Bone marrow (tissue), 2 donors: ENCODE data around the gene DGKE.

Source experiments
- DNase-seq, 2 donors: peaks; one replicate each; lab custom pipeline; 2025; lab: John Stamatoyannopoulos, UW

The DGKE gene

DNA sequence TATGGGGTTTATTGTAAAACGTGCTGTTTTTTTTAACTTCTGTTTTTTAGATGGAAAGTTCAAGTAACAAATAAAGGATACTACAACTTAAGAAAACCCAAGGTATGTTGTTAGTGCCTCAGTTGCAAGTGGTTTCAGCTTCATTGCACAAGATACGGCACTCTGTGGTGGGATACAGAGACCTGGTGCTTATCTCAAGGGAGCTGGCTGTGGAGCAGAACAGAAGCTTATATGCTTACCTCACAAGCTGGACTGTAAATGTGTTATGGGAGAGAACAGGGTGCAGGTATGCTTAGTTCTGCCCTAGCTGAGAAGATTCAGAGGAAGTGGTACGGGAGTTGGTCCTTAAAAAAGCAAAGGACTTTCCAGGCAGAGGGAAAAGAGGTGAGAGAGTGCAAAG lies 15.2 kb downstream of the DGKE start:
- no peak for DNase-seq

DNA sequence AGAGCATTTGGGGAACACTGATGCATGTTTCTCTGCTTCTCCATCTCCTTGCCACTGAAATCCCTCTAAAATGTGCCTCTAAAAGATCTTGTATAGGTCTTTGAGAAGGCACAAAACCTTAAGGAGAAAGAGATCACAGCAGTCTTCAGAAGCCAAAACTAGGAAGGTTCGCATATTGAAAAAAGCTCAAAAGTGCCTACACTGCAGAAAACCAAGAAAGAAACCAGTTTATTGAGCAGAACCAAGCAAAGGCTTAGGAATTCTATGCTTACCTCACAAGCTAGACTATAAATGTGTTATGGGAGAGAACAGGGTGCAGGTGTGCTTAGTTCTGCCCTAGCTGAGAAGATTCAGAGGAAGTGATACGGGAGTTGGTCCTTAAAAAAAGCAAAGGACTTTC lies 16.6 kb downstream of the DGKE start:
- DNase-seq = no peak

DNA sequence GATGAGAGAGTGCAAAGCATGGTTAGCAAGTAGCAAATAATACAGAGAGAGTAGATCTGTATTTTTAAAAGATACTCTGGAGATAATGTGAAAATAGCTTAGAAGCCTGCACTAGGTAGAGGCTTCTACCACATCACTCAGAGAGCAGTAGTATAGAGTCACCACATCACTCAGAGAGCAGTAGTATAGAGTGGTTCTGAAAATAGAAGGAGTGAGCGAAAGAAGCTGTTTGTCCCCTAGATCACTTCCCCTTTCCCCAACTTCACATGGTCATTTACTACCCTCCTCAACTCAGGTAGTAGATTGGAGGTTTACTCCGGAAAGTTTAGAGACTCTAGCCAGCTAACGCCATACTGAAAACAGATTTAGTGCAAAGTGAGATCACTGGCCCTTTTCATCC lies 17.1 kb downstream of the DGKE start:
- no peak for DNase-seq

DNA sequence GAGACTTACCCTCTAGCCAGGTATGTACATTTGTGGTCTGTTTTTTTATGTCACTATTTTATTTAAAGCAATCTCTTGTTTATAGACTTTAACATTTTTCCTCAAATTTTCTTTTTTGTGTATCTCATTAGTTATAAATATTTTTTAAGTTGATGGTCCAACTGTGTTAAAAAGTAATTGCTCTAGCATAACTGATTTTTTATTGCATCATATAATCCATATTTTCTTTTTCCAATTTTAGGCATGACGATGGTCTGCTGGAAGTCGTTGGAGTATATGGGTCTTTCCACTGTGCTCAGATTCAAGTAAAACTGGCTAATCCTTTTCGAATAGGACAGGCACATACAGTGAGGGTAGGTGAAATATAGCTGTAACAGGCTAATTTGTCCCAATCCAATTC lies 27.9 kb downstream of the DGKE start:
- no peak for DNase-seq

DNA sequence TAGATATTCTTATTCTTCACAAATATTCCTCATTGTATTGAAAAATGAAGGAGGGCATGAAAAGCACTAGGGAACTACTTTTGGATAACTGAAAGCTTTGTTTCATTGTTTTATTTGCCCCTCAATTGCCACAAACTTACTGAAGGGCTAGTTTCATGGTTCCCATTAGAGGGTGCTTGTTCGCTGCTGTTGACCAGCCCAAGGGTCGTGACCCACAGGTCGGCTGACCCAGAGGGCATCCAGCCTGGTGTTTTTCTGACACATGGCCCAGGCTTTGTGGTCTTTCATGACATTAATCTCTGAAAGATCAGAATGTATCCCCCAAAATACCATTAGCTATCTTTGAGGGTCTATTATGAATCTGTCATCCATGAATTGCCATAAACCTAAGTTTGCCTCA lies 30.0 kb downstream of the DGKE start:
- DNase-seq = no peak

DNA sequence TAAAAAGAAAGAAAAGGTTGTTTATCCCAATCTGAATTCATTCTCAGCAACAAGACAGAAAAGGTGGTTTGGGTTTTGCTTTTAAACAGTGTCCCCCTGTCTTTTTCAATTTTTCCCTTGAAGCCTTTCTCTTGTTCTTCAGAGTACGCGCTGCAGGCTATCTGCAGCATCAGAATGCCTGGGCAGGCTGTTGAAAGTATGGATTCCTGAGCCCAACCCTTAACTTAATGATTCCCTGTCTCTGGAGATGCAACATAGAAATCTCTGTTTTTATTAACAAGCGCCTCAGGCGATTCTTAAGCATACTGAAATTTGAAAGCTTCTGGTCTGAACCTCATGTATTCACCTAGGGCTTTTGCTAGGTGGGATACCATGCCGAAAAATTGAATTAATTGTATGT lies 32.1 kb downstream of the DGKE start:
- no peak for DNase-seq

DNA sequence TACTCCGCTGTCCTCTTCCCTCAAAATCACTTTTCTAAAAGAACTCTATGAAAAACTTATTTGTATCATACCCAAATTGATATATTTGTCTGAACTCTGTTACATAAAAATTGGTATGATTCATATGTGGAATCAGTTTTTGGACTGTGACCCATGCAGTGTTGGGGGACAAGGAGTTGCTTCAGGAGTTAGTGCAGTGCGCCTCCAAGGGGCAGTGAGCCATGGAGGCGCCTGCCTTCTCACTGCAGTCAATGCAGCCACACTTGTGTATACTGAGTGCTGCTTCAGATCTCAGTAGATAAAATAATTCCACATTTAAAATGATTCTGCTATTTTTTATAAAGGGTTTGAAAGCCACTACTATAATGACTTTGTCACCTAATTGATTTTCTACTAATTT lies 32.5 kb downstream of the DGKE start:
- DNase-seq = no peak

DNA sequence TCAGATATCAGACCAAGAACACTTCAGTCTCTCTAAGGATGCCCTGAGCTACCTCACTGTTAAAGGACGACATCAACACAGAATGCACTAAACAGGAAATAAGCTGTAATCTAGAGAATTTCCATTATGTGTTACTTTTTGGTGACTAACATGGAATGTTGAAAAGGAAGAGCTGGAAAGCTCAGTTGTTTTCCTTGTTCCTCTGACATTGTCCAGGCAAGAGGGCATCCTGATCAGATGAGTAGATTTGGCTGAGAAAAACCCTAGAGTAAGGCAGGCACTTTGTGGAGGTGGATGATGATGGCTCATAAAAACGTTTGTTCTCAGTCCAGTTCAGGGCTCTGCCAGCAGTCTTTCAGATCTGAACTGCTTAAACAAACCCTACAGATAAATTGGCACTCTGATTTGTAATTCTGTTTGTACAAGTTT lies 34.0 kb downstream of the DGKE start:
- DNase-seq = no peak

DNA sequence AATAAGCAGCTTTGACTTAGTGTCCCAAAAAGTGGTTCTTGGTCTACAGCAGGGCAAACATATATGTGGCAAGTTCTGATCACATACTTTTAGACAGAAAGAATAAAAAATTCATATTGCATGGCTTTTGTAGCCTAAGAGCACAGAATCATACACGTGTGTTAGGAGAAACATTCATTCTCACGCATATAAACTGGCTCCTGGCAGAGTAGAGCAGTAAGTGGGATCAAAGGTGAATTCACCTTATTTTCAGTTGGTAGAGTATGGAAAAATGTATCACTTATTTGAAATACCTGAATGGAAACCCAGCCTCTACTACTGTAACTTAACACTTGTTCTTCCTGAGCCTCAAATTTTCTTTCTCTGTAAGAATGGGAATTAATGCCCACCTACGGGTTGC lies 34.8 kb downstream of the DGKE start:
- DNase-seq = no peak

DNA sequence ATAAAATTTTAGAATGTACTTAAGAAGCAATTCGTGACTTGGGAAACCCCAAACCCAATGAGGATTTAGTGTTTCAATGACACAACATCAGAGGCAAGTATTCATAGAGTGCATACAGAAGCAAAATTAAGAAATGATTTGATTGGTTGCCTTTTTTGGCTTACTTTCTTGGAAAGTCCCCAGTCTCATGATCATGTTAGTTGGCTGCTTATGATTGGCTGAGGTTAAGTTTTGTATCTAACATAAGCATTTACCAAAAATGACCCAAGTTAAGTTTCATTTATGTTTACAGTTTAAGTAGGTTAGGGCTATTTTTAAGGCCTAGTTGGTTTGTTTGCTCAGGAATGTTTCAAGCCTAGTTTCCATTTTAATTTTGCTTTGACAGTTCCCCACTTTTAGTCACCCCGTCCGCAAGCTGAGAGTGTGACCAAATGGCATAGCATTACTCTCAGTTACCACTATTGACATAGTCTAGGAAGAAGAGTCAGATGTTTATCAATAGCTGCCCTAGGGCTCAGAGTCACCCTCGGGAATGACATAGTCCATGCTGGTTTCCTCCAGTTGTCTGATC lies 36.2 kb downstream of the DGKE start:
- DNase-seq = no peak

DNA sequence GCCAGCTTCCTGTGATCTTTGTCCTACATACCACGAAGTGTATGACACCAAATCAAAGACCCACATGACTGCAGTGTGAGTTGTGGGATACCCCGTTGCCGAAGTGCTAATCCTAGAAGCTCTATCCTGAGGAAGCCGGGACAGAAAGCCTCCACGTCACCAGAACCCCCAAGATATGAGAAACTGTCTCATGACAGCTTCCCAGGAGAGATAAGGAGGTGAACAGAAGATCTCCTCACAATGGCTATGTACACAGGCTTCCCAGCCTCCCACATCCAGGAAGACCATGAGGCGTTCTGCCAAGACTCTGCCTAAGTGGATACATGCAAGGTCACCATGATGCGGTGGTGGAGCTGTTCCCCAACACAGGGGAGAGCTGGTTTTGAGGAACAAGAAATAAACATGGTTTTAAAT lies 42.8 kb downstream of the DGKE start:
- DNase-seq = no peak

DNA sequence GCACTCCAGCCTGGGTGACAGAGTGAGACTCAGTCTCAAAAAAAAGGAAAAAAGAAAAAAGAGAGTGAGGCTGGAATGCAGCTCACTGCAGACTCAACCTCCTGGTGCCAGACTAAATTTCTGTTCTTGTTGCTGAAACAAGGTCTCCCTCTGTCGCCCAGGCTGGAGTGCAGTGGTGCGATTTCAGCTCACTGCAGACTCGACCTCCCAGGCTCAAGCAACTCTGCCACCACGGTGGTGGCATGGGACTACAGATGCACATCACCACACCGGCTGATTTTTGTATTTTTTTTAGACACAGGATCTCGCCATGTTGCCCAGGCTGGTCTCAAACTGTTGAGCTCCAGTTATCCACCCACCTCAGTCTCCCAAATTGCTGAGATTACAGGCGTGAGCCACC lies 45.3 kb downstream of the DGKE start:
- DNase-seq = no peak

DNA sequence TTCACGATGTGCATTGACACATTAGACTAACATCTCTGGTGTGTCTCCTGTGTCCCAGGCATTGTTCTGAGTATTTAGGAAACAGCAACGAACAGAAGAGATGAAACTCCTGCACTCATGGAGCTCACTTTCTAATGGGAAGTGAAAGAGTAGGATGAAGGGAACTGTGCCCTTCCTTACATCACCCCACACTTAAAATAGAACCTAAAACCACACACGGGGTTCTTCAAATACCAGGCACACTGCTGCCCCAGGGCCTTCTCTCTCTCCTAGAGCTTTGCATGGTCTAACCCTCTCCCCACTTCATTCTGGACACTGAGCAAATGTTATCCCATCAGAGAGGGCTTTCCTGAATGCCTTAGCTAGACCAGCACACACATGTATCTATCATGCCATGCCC lies 46.2 kb downstream of the DGKE start:
- DNase-seq = no peak

DNA sequence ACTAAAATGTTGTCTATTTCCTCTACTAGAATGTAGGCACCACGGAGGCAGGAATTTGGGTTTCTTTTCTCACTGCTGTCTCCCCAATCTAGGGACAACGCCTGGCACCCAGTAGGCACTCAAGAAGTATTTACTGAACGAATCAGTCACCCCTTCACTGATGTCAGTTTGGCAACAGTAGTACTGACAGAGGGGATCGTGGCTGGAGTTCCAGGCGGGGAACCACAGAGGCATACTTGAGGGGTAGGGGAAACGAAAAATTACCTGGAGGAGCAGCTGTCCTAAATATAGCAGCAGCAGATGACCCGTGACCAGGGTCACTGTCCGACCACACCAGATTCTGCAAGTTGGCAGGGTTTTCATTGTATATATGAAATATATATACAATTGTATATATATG lies 46.6 kb downstream of the DGKE start:
- no peak for DNase-seq

DNA sequence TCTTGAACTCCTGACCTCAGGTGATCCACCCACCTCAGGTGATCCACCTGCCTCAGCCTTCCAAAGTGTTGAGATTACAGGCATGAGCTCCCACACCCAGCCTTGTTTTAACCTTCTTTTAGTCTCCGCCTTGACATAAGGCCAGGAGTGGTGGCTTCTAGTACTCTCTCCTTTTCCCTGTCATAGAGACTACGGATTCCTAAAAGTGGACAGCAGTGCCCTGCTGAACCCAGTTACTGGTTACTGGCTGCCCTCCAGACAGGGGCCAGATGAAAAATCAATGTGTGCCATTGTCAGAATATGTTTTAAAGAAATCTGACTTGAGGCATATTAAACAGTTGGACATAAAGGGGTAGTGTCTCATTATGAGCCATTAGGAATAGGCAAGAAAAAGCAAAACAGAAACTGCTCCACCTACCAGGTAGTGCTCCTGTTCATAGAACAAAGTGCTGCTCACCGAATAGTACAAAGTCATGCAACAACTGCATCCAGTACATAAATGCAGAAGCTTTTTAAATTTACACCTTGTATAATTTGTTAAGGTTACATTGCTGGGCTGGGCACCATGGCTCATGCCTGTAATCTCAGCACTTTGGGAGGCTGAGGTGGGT lies 47.8 kb downstream of the DGKE start:
- DNase-seq = no peak

DNA sequence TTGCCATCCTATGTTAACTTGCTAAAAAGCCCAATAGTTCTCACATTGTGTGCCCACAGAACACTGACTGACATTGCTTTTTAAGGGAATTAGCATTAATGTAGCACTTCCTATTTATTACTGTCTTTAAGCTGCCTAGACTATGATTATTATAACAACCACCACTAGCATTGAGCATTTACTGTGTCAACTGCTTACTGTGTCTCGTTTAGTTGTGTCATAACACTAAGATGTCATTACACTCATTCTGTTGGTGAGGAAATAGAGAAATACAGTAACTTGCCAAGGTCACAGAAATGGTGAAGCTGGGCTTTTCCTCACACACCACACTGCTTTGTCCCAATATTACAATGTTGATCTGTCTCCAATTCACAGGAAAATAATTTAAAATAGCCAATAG lies 49.7 kb downstream of the DGKE start:
- no peak for DNase-seq

DNA sequence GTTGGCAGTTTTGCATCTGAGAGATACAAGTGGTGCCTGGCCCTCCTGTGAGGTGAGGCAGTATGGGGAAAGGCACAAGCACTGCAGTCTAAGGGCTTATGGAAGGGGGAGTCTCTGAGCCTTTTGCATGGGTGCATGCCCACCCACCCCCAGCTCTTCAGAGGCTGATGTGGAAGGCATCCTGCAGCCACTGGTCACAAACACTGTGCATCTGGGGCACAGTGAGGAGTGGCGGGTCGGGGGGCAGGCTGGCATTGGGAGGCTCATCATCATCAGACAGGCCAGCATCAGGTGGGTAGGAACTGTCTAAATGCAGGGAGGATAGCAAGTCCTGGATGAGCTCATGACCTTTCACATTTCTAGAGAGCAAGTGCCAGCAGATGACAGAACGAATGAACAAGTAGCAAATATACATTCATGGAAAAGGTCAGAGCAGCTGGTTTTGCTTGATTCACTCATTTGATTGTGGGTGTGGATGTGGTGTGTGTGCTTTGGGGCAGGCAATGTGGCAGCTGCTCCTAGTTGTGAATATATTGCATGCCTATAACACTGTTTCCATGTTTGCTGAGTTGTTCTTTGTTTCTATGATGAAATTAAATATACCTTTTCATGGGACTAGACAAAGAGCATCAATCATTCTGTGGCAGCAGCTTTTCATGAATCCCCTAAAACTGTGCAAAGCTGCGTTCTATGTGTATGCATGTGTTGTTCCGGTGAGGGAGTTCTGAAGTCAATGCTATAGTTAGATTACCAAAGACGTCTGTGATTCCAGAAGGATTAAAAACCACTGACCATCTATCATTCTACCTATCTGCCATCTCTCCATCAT lies 50.7 kb downstream of the DGKE start:
- no peak for DNase-seq

DNA sequence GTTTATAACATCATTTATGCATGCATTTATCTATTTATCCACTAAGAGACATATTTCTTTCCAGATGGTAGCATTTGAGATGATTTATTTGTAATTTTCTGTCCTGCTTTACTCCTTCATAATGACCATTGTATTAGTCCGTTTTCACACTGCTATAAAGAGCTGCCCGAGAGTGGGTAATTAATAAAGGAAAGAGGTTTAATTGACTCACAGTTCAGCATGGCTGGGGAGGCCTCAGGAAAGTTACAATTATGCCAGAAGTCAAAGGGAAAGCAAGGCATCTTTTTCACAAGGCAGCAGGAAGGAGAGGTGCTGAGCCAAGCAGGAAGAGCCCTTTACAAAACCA lies 51.3 kb downstream of the DGKE start:
- DNase-seq = no peak

DNA sequence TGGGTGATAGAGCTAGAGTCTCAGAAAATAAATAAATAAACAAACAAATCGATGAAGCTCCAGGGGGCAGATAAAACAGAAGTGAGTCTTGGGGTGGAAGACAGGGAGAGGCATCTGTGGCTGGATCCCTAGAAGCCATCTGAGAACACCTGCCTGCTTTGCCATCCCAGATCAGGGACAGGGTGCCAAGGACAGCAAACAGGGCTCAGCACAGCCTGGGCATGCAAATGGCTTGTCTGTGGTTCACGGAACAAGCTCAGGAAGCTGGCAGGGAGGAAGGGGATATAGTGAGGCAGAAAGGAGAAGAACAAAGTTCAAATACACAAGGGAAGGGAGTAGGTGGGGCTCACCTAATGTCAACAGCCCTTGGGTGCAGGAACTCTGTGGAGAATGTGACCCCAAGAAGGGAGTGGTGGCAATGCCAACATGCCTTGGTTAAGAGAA lies 52.4 kb downstream of the DGKE start:
- no peak for DNase-seq

DNA sequence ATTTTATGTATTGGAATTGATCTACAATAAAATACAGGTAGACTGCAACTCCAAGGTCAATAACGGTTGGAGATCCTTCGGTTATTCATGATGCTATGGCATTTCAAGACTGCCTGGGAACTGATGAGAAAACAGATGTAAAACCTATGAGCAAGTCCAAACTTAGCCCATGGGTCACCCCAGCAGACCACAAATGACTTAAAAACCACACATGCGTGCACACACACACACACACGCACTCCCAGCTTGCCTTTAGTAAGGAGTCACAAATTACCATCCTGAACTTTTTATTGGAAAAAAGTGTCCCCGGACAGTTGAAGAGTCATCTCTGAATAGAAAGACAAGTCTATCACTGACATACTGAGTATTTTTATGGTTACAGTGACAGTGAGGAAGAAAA lies 53.2 kb downstream of the DGKE start:
- no peak for DNase-seq

DNA sequence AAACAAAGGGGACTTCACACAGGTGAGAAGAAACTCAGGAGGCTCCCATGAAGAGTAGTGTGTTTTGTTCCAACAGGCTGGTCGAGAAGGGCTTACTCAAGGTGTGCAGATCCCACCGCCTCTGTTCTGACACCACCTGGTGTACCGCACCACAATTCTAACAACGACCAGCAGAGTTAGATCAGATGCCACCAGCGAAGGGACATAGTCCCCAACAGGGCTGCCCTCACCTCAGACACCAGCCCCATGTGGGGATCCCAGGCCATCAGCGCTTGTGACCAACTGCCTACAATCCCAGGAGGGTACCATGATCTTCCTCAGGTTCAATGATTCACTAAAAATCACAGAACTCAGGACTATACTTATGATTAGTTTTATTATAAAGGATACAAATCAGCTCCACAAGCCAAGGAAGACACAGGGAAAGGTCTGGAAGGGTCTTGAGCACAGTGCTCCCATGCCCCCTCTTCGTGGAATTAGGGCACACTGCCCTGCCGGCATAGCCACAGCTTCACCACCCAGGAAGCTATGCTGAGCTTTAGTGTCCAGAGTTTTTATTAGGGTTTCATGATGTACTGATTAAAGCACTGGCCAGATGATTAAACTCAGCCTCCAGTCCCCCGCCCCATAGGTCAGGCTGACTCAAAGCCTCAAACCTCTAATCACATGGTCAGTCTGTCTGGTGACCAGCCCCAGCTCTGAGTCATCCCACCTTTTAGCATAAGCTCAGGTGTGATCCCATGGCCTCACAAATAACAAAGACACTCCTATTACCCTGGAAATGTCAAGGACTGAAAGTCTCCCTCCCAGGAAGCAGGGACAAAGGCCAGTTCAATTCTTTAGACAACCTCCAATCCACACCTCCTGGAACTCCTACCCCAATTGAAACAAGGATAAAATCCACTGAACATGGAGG lies 53.9 kb downstream of the DGKE start:
- no peak for DNase-seq

DNA sequence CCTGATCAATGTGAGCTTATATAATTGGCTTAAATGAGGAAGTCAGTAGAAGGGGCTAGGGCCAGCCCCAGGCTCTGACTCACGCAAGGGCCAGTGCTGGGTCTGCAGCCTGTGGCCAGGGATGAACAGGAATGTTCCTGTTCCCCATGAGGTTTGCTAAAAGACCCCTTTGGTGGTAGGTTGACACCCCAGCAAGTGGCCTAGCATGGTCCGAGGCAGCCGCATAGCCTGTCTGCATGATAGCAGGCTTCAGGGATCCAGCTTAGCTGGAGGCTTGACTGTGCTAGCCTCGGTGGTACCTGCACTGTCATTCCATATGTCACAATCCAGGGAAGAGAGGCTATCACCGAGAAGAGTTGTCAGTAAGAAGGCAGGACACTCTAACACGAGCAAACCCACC lies 56.4 kb downstream of the DGKE start:
- DNase-seq = no peak
